ENCODE data around the gene TNFSF18.

TNFSF18 gene

DNA sequence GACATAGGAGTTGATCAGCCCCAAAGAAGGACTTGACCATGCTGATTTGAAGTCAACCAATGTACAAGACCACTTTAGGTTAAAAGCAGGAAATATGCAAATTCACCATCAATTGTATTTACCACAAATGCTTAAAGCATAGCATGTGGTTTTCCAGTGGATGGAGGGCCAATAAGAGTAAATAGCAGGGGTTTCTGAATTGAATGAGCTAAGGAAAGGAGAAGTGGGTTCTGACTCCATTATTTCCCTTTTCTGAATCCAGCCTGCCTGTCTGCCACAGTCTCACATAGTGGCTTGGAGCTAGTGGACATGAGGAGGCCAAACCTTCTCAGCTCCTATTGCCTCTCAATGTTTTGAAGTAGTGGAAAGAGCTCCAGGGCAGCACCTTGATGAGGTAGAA is 7.2 kb upstream of the TNFSF18 start:
- H3K4me1 ChIP-seq (ENCODE audit: insufficient read depth, insufficient read length) = no peaks in the 10 kb centered on the region
- no peak overlapping the region for H3K9ac ChIP-seq (ENCODE audit: insufficient read length, low read depth)
- H3K36me3 ChIP-seq (ENCODE audit: insufficient read depth, insufficient read length, low read length) = no peaks in the 10 kb centered on the region
- H3K4me3 ChIP-seq (ENCODE audit: insufficient read length, low read depth) = no peak overlapping the region
- no peaks in the 10 kb centered on the region for H3K27me3 ChIP-seq (ENCODE audit: insufficient read depth, insufficient read length)
- H3K9me3 ChIP-seq (ENCODE audit: insufficient read depth, low read length) = no peaks in the 10 kb centered on the region
- TF ChIP-seq ZNF274 (IDR thresholded peaks at IDR 0.05; ENCODE audit: low read depth, low read length) (no peak), YY1 (IDR thresholded peaks at IDR 0.05; ENCODE audit: insufficient read depth, insufficient read length) (no peak), SUZ12 (IDR thresholded peaks at IDR 0.05; ENCODE audit: extremely low read depth, insufficient read depth, insufficient read length) (no peak)
- DNase-seq (ENCODE audit: low read depth, low spot score) = no peak

DNA sequence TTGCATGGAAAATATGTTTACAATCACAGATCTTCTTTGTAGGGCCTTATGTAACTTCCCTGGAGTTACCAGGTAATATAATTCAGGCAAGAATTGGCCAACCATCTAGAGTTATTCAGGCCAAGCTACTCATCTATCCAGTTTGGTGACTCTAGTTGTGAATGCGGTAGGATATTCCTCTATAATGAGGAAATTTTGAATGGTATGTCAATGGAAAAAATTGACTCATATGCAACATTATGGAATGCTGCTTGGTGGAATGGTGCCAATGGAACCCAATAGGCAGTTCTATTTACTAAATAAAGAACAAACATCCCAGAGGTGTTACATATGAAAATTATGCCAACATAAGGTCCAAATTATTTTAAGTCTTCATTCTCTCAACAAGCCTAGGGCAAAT is 5.6 kb upstream of the TNFSF18 start:
- no peaks in the 10 kb centered on the region for H3K27me3 ChIP-seq (ENCODE audit: insufficient read depth, insufficient read length)
- no peak for DNase-seq (ENCODE audit: low read depth, low spot score)
- no peaks in the 10 kb centered on the region for H3K9me3 ChIP-seq (ENCODE audit: insufficient read depth, low read length)
- H3K36me3 ChIP-seq (ENCODE audit: insufficient read depth, insufficient read length, low read length) = no peaks in the 10 kb centered on the region
- no peak for TF ChIP-seq YY1 (IDR thresholded peaks at IDR 0.05; ENCODE audit: insufficient read depth, insufficient read length)
- TF ChIP-seq ZNF274 (IDR thresholded peaks at IDR 0.05; ENCODE audit: low read depth, low read length) = no peak
- H3K9ac ChIP-seq (ENCODE audit: insufficient read length, low read depth) = no peak overlapping the region
- H3K4me1 ChIP-seq (ENCODE audit: insufficient read depth, insufficient read length) = no peaks in the 10 kb centered on the region
- H3K4me3 ChIP-seq (ENCODE audit: insufficient read length, low read depth) = no peak overlapping the region

DNA sequence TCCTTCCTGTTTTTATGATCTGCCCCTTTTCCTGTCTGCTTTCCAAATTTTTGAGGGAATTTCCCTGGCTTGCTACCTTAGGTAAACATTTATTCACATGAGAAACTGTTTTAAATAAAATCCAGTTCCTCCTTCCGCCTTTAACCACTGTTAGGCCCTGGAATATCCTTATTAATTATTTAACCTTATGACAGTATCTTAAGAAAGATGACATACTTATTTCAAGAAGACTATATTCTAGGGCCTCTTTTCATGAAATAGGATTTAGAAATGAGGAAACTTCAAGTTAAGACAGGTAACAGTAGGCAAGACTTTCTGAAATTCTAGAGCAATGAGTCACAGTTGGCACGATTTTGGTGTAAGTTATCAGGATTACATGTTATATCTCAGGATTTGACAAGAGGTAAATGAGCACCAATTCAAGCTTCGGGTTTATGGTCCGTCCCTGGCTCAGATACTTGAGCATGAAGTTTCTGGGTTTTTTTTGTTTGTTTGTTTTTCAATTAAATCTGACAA is 2.0 kb upstream of the TNFSF18 start:
- Histone ChIP-seq H3K4me1 (ENCODE audit: insufficient read depth, insufficient read length) (no peaks in the 10 kb centered on the region), H3K36me3 (ENCODE audit: insufficient read depth, insufficient read length, low read length) (no peaks in the 10 kb centered on the region), H3K4me3 (ENCODE audit: insufficient read length, low read depth) (no peak overlapping the region), H3K27me3 (ENCODE audit: insufficient read depth, insufficient read length) (no peaks in the 10 kb centered on the region), H3K9me3 (ENCODE audit: insufficient read depth, low read length) (no peaks in the 10 kb centered on the region), H3K9ac (ENCODE audit: insufficient read length, low read depth) (no peak overlapping the region)
- no peak for DNase-seq (ENCODE audit: low read depth, low spot score)
- TF ChIP-seq YY1 (IDR thresholded peaks at IDR 0.05; ENCODE audit: insufficient read depth, insufficient read length) (no peak), SUZ12 (IDR thresholded peaks at IDR 0.05; ENCODE audit: extremely low read depth, insufficient read depth, insufficient read length) (no peak), ZNF274 (IDR thresholded peaks at IDR 0.05; ENCODE audit: low read depth, low read length) (no peak)

- no peaks in the 10 kb centered on the region for H3K9me3 ChIP-seq (ENCODE audit: insufficient read depth, low read length)
- TF ChIP-seq ZNF274 (IDR thresholded peaks at IDR 0.05; ENCODE audit: low read depth, low read length) = no peak
- no peak for TF ChIP-seq YY1 (IDR thresholded peaks at IDR 0.05; ENCODE audit: insufficient read depth, insufficient read length)
- no peak for TF ChIP-seq SUZ12 (IDR thresholded peaks at IDR 0.05; ENCODE audit: extremely low read depth, insufficient read depth, insufficient read length)
- no peak overlapping the region for H3K4me3 ChIP-seq (ENCODE audit: insufficient read length, low read depth)
Observed at GRCh38 chr1:173049322-173049633, 1.5 kb downstream of the TNFSF18 start.

DNA sequence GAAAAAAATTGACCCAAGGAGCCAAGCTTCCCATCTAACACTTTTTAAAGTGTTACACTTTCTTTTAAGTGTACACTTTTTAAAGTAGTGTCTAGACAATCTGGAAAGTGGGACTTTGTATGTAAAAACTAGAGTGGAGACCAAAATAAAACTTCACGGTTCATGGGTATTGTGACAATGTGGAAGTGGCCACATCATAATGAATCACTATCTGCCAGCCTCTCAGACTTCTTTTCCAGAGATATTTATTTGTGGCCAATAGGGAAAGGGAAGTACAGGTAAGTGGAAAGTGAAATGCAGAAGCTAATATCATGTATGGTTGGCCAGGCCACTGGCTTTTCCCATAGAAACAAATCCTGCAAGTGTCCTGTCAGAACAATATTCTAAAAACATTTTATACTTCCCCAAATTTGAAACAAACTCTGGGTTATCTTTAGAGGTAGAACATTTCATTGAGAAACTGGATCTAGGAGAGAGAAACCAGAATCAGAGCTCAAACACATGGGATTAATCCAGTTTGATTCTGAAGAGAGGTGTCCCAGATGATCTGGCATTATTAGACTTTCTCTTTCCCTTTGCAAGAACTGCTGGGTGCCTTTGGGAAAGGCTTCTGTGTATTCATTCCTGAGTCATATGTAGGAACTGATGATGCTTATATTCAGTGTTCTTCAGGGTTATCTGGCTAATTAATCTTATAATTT is 2.0 kb downstream of the TNFSF18 start:
- Histone ChIP-seq H3K9me3 (ENCODE audit: insufficient read depth, low read length) (no peaks in the 10 kb centered on the region), H3K4me3 (ENCODE audit: insufficient read length, low read depth) (no peak overlapping the region), H3K36me3 (ENCODE audit: insufficient read depth, insufficient read length, low read length) (no peaks in the 10 kb centered on the region), H3K9ac (ENCODE audit: insufficient read length, low read depth) (no peak overlapping the region), H3K27me3 (ENCODE audit: insufficient read depth, insufficient read length) (no peaks in the 10 kb centered on the region), H3K4me1 (ENCODE audit: insufficient read depth, insufficient read length) (no peaks in the 10 kb centered on the region)
- DNase-seq (ENCODE audit: low read depth, low spot score) = no peak
- no peak for TF ChIP-seq ZNF274 (IDR thresholded peaks at IDR 0.05; ENCODE audit: low read depth, low read length)
- TF ChIP-seq SUZ12 (IDR thresholded peaks at IDR 0.05; ENCODE audit: extremely low read depth, insufficient read depth, insufficient read length) = no peak

More at GRCh38 chr1:173049322-173049633, 1.5 kb downstream of the TNFSF18 start:
- DNase-seq (ENCODE audit: low read depth, low spot score) = no peak
- H3K9ac ChIP-seq (ENCODE audit: insufficient read length, low read depth) = no peak overlapping the region
- no peaks in the 10 kb centered on the region for H3K36me3 ChIP-seq (ENCODE audit: insufficient read depth, insufficient read length, low read length)
- no peaks in the 10 kb centered on the region for H3K27me3 ChIP-seq (ENCODE audit: insufficient read depth, insufficient read length)
- no peaks in the 10 kb centered on the region for H3K4me1 ChIP-seq (ENCODE audit: insufficient read depth, insufficient read length)

DNA sequence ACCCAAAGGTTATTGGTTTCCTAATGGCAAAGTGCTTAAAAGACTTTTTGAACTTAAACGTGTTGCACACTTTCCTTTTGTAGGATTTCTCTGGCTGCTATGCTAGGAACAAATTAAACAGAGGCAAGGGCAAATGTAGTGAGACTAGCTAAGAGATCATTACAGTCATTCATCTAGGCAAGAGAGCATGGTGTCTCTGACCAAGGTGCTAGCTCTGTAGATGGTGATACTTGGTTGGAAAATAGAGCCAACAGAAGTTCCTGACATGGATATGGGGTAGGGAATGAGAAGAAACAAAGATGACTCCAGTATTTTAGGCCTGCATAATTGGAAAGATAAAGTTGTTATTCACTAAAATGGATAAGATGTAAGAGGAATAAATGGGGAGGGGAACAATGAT is 6.1 kb downstream of the TNFSF18 start:
- no peak overlapping the region for H3K9ac ChIP-seq (ENCODE audit: insufficient read length, low read depth)
- no peak for DNase-seq (ENCODE audit: low read depth, low spot score)
- TF ChIP-seq SUZ12 (IDR thresholded peaks at IDR 0.05; ENCODE audit: extremely low read depth, insufficient read depth, insufficient read length) (no peak), YY1 (IDR thresholded peaks at IDR 0.05; ENCODE audit: insufficient read depth, insufficient read length) (no peak), ZNF274 (IDR thresholded peaks at IDR 0.05; ENCODE audit: low read depth, low read length) (no peak)
- no peak overlapping the region for H3K4me3 ChIP-seq (ENCODE audit: insufficient read length, low read depth)
- H3K4me1 ChIP-seq (ENCODE audit: insufficient read depth, insufficient read length) = no peaks in the 10 kb centered on the region
- H3K9me3 ChIP-seq (ENCODE audit: insufficient read depth, low read length) = no peaks in the 10 kb centered on the region
- no peaks in the 10 kb centered on the region for H3K27me3 ChIP-seq (ENCODE audit: insufficient read depth, insufficient read length)
- H3K36me3 ChIP-seq (ENCODE audit: insufficient read depth, insufficient read length, low read length) = no peaks in the 10 kb centered on the region

DNA sequence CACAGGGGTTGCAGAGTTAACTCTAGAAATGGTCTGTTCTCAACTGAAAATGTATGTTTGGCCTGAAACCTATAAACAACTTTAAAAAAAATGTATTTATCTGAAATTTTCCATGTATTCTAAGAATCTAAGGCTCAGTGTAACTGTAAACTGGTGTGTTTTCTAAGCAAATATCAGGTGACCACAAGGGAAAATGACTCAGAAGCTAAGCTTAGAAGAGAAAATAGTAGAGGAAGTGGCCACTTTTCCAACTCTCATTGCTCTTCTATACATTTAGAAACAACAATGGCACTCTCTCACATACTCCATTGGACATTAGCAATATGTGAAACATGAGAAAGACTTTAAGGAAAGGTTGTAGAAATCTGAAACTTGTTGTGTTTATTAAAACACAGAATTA is 7.5 kb downstream of the TNFSF18 start:
- Histone ChIP-seq H3K9ac (ENCODE audit: insufficient read length, low read depth) (no peak overlapping the region), H3K27me3 (ENCODE audit: insufficient read depth, insufficient read length) (no peaks in the 10 kb centered on the region), H3K4me1 (ENCODE audit: insufficient read depth, insufficient read length) (no peaks in the 10 kb centered on the region), H3K9me3 (ENCODE audit: insufficient read depth, low read length) (no peaks in the 10 kb centered on the region), H3K36me3 (ENCODE audit: insufficient read depth, insufficient read length, low read length) (no peaks in the 10 kb centered on the region), H3K4me3 (ENCODE audit: insufficient read length, low read depth) (no peak overlapping the region)
- no peak for TF ChIP-seq ZNF274 (IDR thresholded peaks at IDR 0.05; ENCODE audit: low read depth, low read length)
- TF ChIP-seq SUZ12 (IDR thresholded peaks at IDR 0.05; ENCODE audit: extremely low read depth, insufficient read depth, insufficient read length) = no peak
- no peak for TF ChIP-seq YY1 (IDR thresholded peaks at IDR 0.05; ENCODE audit: insufficient read depth, insufficient read length)
- no peak for DNase-seq (ENCODE audit: low read depth, low spot score)

Measured in NT2/D1 (cell line).